Heart right ventricle (tissue), 16 donors: ENCODE results near the gene ALB. TPM values are rescaled to one million over a fixed set of nuclear protein-coding genes. Genes with fewer than 3 reads are reported as not detected.

Experiments
- ATAC-seq, 8 donors: fragments of 200-7000 bp; cut with Tn5 transposase; one replicate each; pipeline ENCODE4 v1.9.1; 2020; ENCODE audit warnings: mild to moderate bottlenecking in 8 of 8, moderate library complexity in 8 of 8, moderate number of reproducible peaks in 1 of 8
- DNase-seq, 2 donors: peaks; one replicate each; pipeline ENCODE4 v3.0.0-alpha.2; 2020
- H3K27ac ChIP-seq, 10 donors: fragments of 200-600 bp; sonication (generic) in 2 of 10; one replicate each; pipeline versions ENCODE4 v1.5.0 to v1.8.0; 2020 to 2022; ENCODE audit warnings: mild to moderate bottlenecking in 3 of 10
- H3K27me3 ChIP-seq, 7 donors: fragments of 200-600 bp; one replicate each; pipeline ENCODE4 v1.8.0; 2021 to 2022; ENCODE audit warnings: mild to moderate bottlenecking in 2 of 7
- H3K36me3 ChIP-seq, 9 donors: fragments of 200-600 bp; sonication (generic) in 1 of 9; one replicate each; pipeline versions ENCODE4 v1.5.0 to v1.8.0; 2020 to 2022; ENCODE audit warnings: mild to moderate bottlenecking in 2 of 9
- H3K4me1 ChIP-seq, 9 donors: fragments of 200-600 bp; sonication (generic) in 1 of 9; one replicate each; pipeline versions ENCODE4 v1.5.0 to v1.8.0; 2020 to 2022; ENCODE audit warnings: mild to moderate bottlenecking in 4 of 9
- H3K4me3 ChIP-seq, 10 donors: fragments of 200-600 bp; sonication (generic) in 2 of 10; one replicate each; pipeline versions ENCODE4 v1.5.0 to v1.8.0; 2020 to 2022; ENCODE audit warnings: mild to moderate bottlenecking in 7 of 10, moderate library complexity in 2 of 10
- H3K9me3 ChIP-seq, 11 donors: fragments of 200-600 bp in 10 of 11; sonication (generic) in 2 of 11; one replicate each; pipeline versions ENCODE4 v1.5.0 to v1.8.0; 2013 to 2022; ENCODE audit warnings: mild to moderate bottlenecking in 2 of 11, control low read depth in 1 of 11, moderate library complexity in 1 of 11
- WGBS, 2 donors: extraction: QIAGEN DNeasy Blood & Tissue Kit; methylation state at CpG; one replicate each; pipeline ENCODE4 v1.1.7; 2013; ENCODE audit warnings: inconsistent platforms in 1 of 2; 5-methylcytosine and 5-hydroxymethylcytosine counted together
- intact Hi-C, 10 donors: fragments of 100-400 bp; cut with DNase I; formaldehyde crosslinking; loops; one replicate each; pipeline versions ENCODE4 v1.11.1 to v1.14.2; 2022
- polyA plus RNA-seq, 2 donors: library from polyadenylated mRNA; stranded (reverse); fragments of 200-250 nt; gene quantifications; one replicate each; pipeline ENCODE4 v1.2.3, GENCODE V29; 2013
- total RNA-seq, 10 donors: library from RNA; stranded (reverse); fragmentation: NEBNext Ultra II Directional in 3 of 10; extraction: Animal tissue kit (Norgen Biotek cat#: 25700) in 3 of 10; gene quantifications; one replicate each; pipeline versions ENCODE4 v1.2.1 to v1.2.4, GENCODE V29; 2021 to 2023
- TF ChIP-seq, protein P1 (sequence below), 9 donors: fragments of 200-600 bp; sonication (generic) in 2 of 9; IDR thresholded peaks; one replicate each; pipeline versions ENCODE4 v1.5.0 to v1.8.0; 2021 to 2022; ENCODE audit warnings: antibody characterized with exemption in 9 of 9, mild to moderate bottlenecking in 5 of 9, moderate library complexity in 1 of 9
- donor health status: Arrhythmogenic right ventricular cardiomyopathy.
- donor health status: ischemic (EF 13 %, LVEDD 7.1; RV severe dilation, severe dysfunction).
- donor health status: healthy with polysubstance abuse.
- donor health status: DM: no; HTN: yes; CAD: no.
- donor health status: DM: no; HTN: no; CAD: no.
- donor health status: ischemic (EF 25% LVEDD 6.9; RV normal size, moderate dysfunction).
- donor health status: ischemic (EF 25% LVEDD 5.7; RV mildly dilated, moderate dysfunction).
- donor health status: healthy.
- donor health status: DM: yes; HTN: yes; CAD: no.
- donor health status: Ischemic cardiomyopathy.
- donor health status: ischemic (EF 35%, LVEDD 5.7; RV mildly dilated, moderate dysfunction).
- donor health status: nonischemic (EF 11% LVEDD 7.7; RV severe dilation, severe dysfunction).
- donor health status: DM: yes; HTN: yes; CAD: no.
- donor health status: PGD.
- donor health status: ischemic (EF 29% LVEDD 5.4; RV normal size, mild dysfunction).
- donor health status: nonischemic (EF 23%, LVEDD 6.1; RV moderate dilation, normal function).

The ALB gene
- total and polyA plus RNA-seq, 12 donors: 0.06 to 2.4 (median 0.53) TPM; not detected in 7

DNA sequence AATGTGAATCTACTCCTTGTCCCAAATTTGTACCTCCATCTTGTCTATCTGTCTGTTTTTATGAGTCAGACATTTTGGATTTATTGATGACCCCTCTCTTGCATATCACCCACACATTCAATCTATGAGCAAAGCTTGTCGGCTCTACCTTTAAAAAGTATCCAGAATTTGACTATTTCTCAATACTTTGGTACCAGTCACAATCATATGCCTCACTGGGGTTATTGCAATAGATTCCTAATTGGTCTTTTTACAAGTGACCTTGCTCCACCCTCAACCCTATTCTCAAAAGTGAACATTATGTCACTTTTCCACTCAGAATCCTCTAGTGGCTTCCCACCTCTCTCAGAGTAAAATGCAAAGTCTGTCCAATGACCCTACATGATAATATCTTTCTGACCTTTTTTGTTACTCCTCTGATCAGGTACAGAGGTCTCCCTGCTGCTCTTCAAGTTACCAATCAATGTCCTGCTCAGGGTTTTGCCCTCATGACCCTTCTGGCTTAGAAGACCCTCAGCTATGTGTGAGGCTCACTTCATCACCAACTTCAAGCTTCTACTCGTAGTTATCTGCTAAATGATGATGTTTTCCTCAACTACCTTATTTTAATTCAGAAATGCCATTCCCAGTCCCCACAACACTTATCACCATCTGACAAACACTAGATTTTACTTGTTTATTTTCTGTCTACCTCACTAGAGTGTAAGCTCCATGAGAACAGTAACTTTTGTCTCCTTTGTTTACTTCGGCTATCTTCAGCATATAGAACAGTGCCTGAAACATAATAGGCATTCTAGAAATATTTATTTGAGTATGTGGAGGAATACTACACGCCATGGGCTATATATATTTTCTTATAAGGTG is 54.3 kb downstream of the ALB start:
- TF ChIP-seq, protein P1, sequence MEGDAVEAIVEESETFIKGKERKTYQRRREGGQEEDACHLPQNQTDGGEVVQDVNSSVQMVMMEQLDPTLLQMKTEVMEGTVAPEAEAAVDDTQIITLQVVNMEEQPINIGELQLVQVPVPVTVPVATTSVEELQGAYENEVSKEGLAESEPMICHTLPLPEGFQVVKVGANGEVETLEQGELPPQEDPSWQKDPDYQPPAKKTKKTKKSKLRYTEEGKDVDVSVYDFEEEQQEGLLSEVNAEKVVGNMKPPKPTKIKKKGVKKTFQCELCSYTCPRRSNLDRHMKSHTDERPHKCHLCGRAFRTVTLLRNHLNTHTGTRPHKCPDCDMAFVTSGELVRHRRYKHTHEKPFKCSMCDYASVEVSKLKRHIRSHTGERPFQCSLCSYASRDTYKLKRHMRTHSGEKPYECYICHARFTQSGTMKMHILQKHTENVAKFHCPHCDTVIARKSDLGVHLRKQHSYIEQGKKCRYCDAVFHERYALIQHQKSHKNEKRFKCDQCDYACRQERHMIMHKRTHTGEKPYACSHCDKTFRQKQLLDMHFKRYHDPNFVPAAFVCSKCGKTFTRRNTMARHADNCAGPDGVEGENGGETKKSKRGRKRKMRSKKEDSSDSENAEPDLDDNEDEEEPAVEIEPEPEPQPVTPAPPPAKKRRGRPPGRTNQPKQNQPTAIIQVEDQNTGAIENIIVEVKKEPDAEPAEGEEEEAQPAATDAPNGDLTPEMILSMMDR (IDR thresholded peaks at IDR 0.05): no peak
- Histone ChIP-seq H3K4me1 (no peaks in the 10 kb centered on the region), H3K9me3 (no peaks in the 10 kb centered on the region), H3K36me3 (no peaks in the 10 kb centered on the region), H3K27ac (no peak overlapping the region), H3K4me3 (no peak overlapping the region), H3K27me3 (peaks cover 0 to 6% (median 0%) of the 10 kb centered on the region in 7 donors)
- intact Hi-C loops: loop anchor here in 1 of 10 donors (10.0 kb wide), 1 partner anchor 346 kb away; no protein-coding TSS in a partner anchor
- no peak for ATAC-seq
- 75 to 79% methylated on average over 4 of the region's 4 CpGs for WGBS, 2 donors
- DNase-seq: no peak

- H3K4me3 ChIP-seq: no peak overlapping the region
- ATAC-seq: no peak
- no peaks in the 10 kb centered on the region for H3K36me3 ChIP-seq
- 74 to 81% methylated on average over 3 of the region's 3 CpGs for whole genome bisulfite sequencing, 2 donors
- intact Hi-C loops: loop anchor here in 1 of 10 donors (10.0 kb wide), 1 partner anchor 346 kb away; no protein-coding TSS in a partner anchor
- TF ChIP-seq, protein P1 (IDR thresholded peaks at IDR 0.05): no peak
- DNase-seq: no peak
- H3K4me1 ChIP-seq: no peaks in the 10 kb centered on the region
- H3K27me3 ChIP-seq: peaks cover 0 to 6% (median 0%) of the 10 kb centered on the region in 7 donors
- no peaks in the 10 kb centered on the region for H3K9me3 ChIP-seq
- no peak overlapping the region for H3K27ac ChIP-seq
These were observed 54.9 kb downstream of the ALB start for GRCh38 chr4:73459048-73459421.

- Histone ChIP-seq H3K9me3 (no peaks in the 10 kb centered on the region), H3K36me3 (no peaks in the 10 kb centered on the region), H3K27ac (no peak overlapping the region), H3K27me3 (peaks cover 0 to 6% (median 0%) of the 10 kb centered on the region in 7 donors), H3K4me1 (no peaks in the 10 kb centered on the region), H3K4me3 (no peak overlapping the region)
- TF ChIP-seq, protein P1 (IDR thresholded peaks at IDR 0.05): no peak
- ATAC-seq: no peak
- 69 to 83% methylated on average over 3 to 4 of the region's 4 CpGs for WGBS, 2 donors
- intact Hi-C loops: no loop called here
- DNase-seq: no peak
These were observed 56.9 kb downstream of the ALB start for GRCh38 chr4:73460913-73461522.

DNA sequence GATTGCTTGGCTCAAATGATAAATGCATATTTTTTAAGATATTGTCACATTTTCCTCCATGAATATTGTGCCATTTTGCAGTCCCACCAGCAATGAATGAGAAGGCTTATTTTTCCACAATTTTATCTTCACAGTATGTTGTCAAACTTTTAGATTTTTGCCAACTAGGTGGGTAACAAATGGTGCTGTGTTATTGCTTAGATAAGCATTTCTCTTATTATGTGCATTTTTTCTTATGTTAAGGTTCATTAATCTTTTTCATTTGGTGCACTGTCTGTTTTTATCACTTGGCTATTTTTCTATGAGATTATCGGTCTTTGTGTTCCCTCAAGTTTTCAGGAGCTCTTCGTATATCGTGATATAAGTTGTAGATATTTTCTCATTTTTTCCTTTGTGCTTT is 64.1 kb downstream of the ALB start:
- ATAC-seq: no peak
- Histone ChIP-seq H3K9me3 (peaks cover 0 to 12% (median 0%) of the 10 kb centered on the region in 11 donors), H3K4me1 (no peaks in the 10 kb centered on the region), H3K36me3 (no peaks in the 10 kb centered on the region), H3K27ac (no peak overlapping the region), H3K27me3 (no peaks in the 10 kb centered on the region), H3K4me3 (no peak overlapping the region)
- intact Hi-C loops: no loop called here
- 92 to 96% methylated on average over 3 of the region's 3 CpGs for WGBS, 2 donors
- TF ChIP-seq, protein P1 (IDR thresholded peaks at IDR 0.05): no peak
- DNase-seq: no peak
